ENCODE data around the gene SRA1. TPM values are rescaled to one million over a fixed set of nuclear protein-coding genes. Genes with fewer than 3 reads are reported as not detected.
A peak's percentile ranks its signal among the peaks of the same experiment; 100 is the strongest.

SRA1 gene
- total RNA-seq, 1 experiment from 2014 or later = 52.0 TPM

DNA sequence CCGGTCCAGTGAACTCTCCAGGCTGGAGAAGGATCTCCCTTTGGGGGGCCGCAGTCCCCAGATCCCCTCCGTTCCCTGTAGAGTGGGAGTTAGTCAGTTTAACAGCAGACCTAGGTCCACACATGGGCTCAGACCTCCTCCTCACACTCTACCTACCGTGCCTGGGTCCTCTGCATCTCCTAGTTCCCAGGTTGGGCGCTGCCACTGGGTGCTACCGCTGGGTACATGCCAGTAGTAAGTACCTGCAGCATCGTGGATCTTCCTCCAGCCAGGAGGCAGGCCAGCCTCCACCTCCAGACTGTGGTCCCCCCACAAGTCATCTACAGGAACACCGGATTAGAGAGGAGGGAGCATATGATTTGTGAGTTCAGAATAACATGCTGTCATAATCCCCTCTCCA is 6.3 kb upstream of the SRA1 start:
- DNase-seq (ENCODE audit: low read depth, low spot score) (no peak), ATAC-seq (no peak)
- Histone ChIP-seq H3K36me3 (ENCODE audit: control insufficient read depth, insufficient read depth, low read length) (peaks cover 9% of the 10 kb centered on the region), H3K4me1 (ENCODE audit: control insufficient read depth, insufficient read depth, low read length) (peaks cover 22% of the 10 kb centered on the region), H3K27me3 (ENCODE audit: control insufficient read depth, insufficient read depth, low read length) (no peaks in the 10 kb centered on the region), H3K27ac (ENCODE audit: low read length) (peak overlapping the region; percentile 99), H3K9me3 (ENCODE audit: control insufficient read depth, insufficient read depth, low read depth, low read length) (no peaks in the 10 kb centered on the region), H3K4me3 (ENCODE audit: low read depth in 2 of 2, low read length in 2 of 2) (peak overlapping the region; percentile 89 to 98)
- TF ChIP-seq, protein P1, sequence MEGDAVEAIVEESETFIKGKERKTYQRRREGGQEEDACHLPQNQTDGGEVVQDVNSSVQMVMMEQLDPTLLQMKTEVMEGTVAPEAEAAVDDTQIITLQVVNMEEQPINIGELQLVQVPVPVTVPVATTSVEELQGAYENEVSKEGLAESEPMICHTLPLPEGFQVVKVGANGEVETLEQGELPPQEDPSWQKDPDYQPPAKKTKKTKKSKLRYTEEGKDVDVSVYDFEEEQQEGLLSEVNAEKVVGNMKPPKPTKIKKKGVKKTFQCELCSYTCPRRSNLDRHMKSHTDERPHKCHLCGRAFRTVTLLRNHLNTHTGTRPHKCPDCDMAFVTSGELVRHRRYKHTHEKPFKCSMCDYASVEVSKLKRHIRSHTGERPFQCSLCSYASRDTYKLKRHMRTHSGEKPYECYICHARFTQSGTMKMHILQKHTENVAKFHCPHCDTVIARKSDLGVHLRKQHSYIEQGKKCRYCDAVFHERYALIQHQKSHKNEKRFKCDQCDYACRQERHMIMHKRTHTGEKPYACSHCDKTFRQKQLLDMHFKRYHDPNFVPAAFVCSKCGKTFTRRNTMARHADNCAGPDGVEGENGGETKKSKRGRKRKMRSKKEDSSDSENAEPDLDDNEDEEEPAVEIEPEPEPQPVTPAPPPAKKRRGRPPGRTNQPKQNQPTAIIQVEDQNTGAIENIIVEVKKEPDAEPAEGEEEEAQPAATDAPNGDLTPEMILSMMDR (IDR thresholded peaks at IDR 0.05) = no peak
- TF ChIP-seq POLR2AphosphoS5 (IDR thresholded peaks at IDR 0.05; ENCODE audit: low read depth, low read length) = no peak
- TF ChIP-seq, protein P2, sequence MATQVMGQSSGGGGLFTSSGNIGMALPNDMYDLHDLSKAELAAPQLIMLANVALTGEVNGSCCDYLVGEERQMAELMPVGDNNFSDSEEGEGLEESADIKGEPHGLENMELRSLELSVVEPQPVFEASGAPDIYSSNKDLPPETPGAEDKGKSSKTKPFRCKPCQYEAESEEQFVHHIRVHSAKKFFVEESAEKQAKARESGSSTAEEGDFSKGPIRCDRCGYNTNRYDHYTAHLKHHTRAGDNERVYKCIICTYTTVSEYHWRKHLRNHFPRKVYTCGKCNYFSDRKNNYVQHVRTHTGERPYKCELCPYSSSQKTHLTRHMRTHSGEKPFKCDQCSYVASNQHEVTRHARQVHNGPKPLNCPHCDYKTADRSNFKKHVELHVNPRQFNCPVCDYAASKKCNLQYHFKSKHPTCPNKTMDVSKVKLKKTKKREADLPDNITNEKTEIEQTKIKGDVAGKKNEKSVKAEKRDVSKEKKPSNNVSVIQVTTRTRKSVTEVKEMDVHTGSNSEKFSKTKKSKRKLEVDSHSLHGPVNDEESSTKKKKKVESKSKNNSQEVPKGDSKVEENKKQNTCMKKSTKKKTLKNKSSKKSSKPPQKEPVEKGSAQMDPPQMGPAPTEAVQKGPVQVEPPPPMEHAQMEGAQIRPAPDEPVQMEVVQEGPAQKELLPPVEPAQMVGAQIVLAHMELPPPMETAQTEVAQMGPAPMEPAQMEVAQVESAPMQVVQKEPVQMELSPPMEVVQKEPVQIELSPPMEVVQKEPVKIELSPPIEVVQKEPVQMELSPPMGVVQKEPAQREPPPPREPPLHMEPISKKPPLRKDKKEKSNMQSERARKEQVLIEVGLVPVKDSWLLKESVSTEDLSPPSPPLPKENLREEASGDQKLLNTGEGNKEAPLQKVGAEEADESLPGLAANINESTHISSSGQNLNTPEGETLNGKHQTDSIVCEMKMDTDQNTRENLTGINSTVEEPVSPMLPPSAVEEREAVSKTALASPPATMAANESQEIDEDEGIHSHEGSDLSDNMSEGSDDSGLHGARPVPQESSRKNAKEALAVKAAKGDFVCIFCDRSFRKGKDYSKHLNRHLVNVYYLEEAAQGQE (IDR thresholded peaks at IDR 0.05; ENCODE audit: insufficient read depth in 1 of 2, low read depth in 2 of 2, low read length in 1 of 2) = no peak
- TF ChIP-seq TCF7L2 (IDR thresholded peaks at IDR 0.05; ENCODE audit: low read depth, low read length) = no peak
- no peak for TF ChIP-seq SIN3A (IDR thresholded peaks at IDR 0.05; ENCODE audit: borderline replicate concordance, insufficient read depth, low read depth, low read length)
- BruUV-seq (replicated peaks) = TSS peak; percentile 85
- CTCF ChIA-PET = interaction anchor here (0.6 kb wide), 3 partner anchors 9 to 147 kb away, joined by 3 to 5 read pairs (median 3); no protein-coding TSS in a partner anchor
- POLR2A ChIA-PET = interaction anchor here (0.6 kb wide), 2 partner anchors 11 to 155 kb away, joined by 4 read pairs; no protein-coding TSS in a partner anchor
- intact Hi-C loops (cut with micrococcal nuclease; ENCODE audit: unreplicated experiment) = loop anchor here (5.0 kb wide), 1 partner anchor 74 kb away; the partner anchor contains the start of gene TMCO6
- in situ Hi-C loops (cut with HindIII; ENCODE audit: low pct_unique_long_range_greater_than_20kb, low sequenced_read_pairs) = no loop called here

DNA sequence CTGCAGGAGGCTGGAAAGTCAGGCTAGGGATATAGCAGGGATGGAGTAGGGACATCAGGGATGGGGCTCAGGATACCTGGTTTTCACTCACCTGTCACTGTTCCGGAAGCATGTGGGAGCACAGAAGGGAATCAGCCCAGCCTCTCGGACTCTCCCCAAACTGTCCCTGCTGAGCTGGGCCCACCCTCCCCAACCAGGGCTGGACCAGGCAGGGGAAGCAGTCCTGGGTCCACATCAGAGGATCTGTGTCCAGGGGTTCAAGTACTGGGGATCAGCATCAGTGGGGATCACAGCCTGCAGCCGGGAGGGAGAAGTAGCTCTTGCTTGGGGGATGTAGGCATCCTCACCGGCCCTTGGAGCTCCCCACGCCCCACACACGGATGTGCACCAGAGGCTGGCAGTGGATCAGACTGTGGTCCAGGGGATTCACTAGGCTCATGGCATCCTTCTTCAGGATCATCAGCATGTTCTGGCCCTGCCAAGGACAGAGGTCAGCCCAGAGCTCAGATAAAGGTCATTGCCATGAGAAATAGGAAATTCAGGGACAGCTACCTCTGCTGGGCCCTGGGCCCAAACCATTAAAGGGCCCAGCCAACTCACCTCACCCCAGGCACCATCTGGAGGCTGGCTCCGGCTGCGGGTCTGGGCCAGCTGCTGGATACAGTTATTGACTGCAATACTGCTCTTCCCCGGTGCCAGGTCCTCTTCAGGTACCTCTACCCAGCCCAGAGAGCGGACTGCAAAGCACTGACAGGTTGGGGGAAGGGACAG is 4.7 kb upstream of the SRA1 start:
- Histone ChIP-seq H3K27ac (ENCODE audit: low read length) (no peak overlapping the region), H3K36me3 (ENCODE audit: control insufficient read depth, insufficient read depth, low read length) (peaks cover 6% of the 10 kb centered on the region), H3K4me1 (ENCODE audit: control insufficient read depth, insufficient read depth, low read length) (peaks cover 28% of the 10 kb centered on the region), H3K9me3 (ENCODE audit: control insufficient read depth, insufficient read depth, low read depth, low read length) (no peaks in the 10 kb centered on the region), H3K4me3 (ENCODE audit: low read depth in 2 of 2, low read length in 2 of 2) (no peak overlapping the region), H3K27me3 (ENCODE audit: control insufficient read depth, insufficient read depth, low read length) (no peaks in the 10 kb centered on the region)
- ATAC-seq = no peak
- POLR2A ChIA-PET = interaction anchor here (0.6 kb wide), 1 partner anchor 17 kb away, joined by 5 read pairs; no protein-coding TSS in a partner anchor
- BruUV-seq (replicated peaks) = no TSS peak
- no peak for DNase-seq (ENCODE audit: low read depth, low spot score)
- CTCF ChIA-PET = no interaction called here
- in situ Hi-C loops (cut with HindIII; ENCODE audit: low pct_unique_long_range_greater_than_20kb, low sequenced_read_pairs) (no loop called here), intact Hi-C loops (cut with micrococcal nuclease; ENCODE audit: unreplicated experiment) (loop anchor here (5.0 kb wide), 1 partner anchor 75 kb away; the partner anchor contains the start of gene TMCO6)
- no peak for TF ChIP-seq POLR2AphosphoS5 (IDR thresholded peaks at IDR 0.05; ENCODE audit: low read depth, low read length)
- TF ChIP-seq TCF7L2 (IDR thresholded peaks at IDR 0.05; ENCODE audit: low read depth, low read length) = no peak
- TF ChIP-seq, protein P1 (IDR thresholded peaks at IDR 0.05) = no peak
- TF ChIP-seq SIN3A (IDR thresholded peaks at IDR 0.05; ENCODE audit: borderline replicate concordance, insufficient read depth, low read depth, low read length) = no peak
- TF ChIP-seq, protein P2 (IDR thresholded peaks at IDR 0.05; ENCODE audit: insufficient read depth in 1 of 2, low read depth in 2 of 2, low read length in 1 of 2) = no peak

Measured in Panc1 (cell line).